HEK293 (cell line): ENCODE data around the gene TYRO3.

ENCODE experiments used
- CTCF ChIA-PET: fragments of 350-600 bp; formaldehyde crosslinking; extraction: SDS; loops from one replicate; lab custom pipeline; 2021; ENCODE audit warnings: antibody characterized with exemption; lab: Yijun Ruan, JAX
- POLR2A ChIA-PET: fragments of 300-600 bp; formaldehyde crosslinking; extraction: SDS; loops from one replicate; lab custom pipeline; 2020; ENCODE audit warnings: antibody characterized with exemption, inconsistent platforms; lab: Yijun Ruan, JAX
- H3K27ac ChIP-seq: fragments of 200-500 bp; sonication (Bioruptor generic); 2 replicates; pipeline ENCODE4 v1.5.1; 2014; ENCODE audit warnings: low read depth, low read length, control low read depth, inconsistent platforms; ENCODE audit errors: extremely low read depth
- H3K36me3 ChIP-seq, 2 experiments: fragments of 200-500 bp in 1 of 2; sonication (Bioruptor generic) in 1 of 2; 1 replicate in 1 of 2; 2 replicates in 1 of 2; pipeline ENCODE4 v1.5.1; 2014 to 2017; ENCODE audit warnings: inconsistent platforms in 2 of 2, low read length in 2 of 2; ENCODE audit not compliant: control insufficient read depth in 2 of 2, insufficient read depth in 1 of 2
- H3K4me1 ChIP-seq: fragments of 200-500 bp; sonication (Bioruptor generic); 2 replicates; pipeline ENCODE4 v1.5.1; 2014; ENCODE audit warnings: mild to moderate bottlenecking, low read length, inconsistent platforms; ENCODE audit not compliant: control insufficient read depth, insufficient read depth
- H3K4me3 ChIP-seq: 2 replicates; pipeline ENCODE4 v1.5.1; 2011; ENCODE audit warnings: low read depth, mild to moderate bottlenecking, control low read depth, low read length, moderate library complexity
- H3K9me3 ChIP-seq: fragments of 200-500 bp; sonication (Bioruptor generic); 2 replicates; pipeline ENCODE4 v1.5.1; 2014; ENCODE audit warnings: low read depth, low read length, inconsistent platforms; ENCODE audit not compliant: control insufficient read depth, insufficient read depth
- EGR2 ChIP-seq: fragments of 450-650 bp; formaldehyde crosslinking; IDR thresholded peaks from 2 replicates; pipeline ENCODE4 v1.5.1; 2016; ENCODE audit warnings: low read depth, missing biosample characterization, missing genetic modification characterization
- PRDM6 ChIP-seq: fragments of 450-650 bp; formaldehyde crosslinking; IDR thresholded peaks from 2 replicates; pipeline ENCODE4 v1.5.1; 2017; ENCODE audit warnings: missing biosample characterization, missing genetic modification characterization
- ZNF26 ChIP-seq: fragments of 450-650 bp; formaldehyde crosslinking; IDR thresholded peaks from 2 replicates; pipeline ENCODE4 v1.5.1; 2016; ENCODE audit warnings: missing biosample characterization, missing genetic modification characterization
- ZNF362 ChIP-seq: fragments of 450-650 bp; formaldehyde crosslinking; IDR thresholded peaks from 2 replicates; pipeline ENCODE4 v1.5.1; 2016; ENCODE audit warnings: missing biosample characterization, missing genetic modification characterization
- ZNF510 ChIP-seq: fragments of 450-650 bp; formaldehyde crosslinking; IDR thresholded peaks from 2 replicates; pipeline ENCODE4 v1.5.1; 2018; ENCODE audit warnings: mild to moderate bottlenecking, missing genetic modification characterization, missing biosample characterization; ENCODE audit not compliant: insufficient replicate concordance
- ZNF518A ChIP-seq: fragments of 450-650 bp; formaldehyde crosslinking; conservative IDR thresholded peaks from 2 replicates; pipeline ENCODE4 v1.5.1; 2016; ENCODE audit warnings: low read depth, missing biosample characterization, missing genetic modification characterization
- ZNF580 ChIP-seq: fragments of 450-650 bp; formaldehyde crosslinking; IDR thresholded peaks from 2 replicates; pipeline ENCODE4 v1.5.1; 2016; ENCODE audit warnings: missing biosample characterization, missing genetic modification characterization
- ZNF596 ChIP-seq: fragments of 450-650 bp; IDR thresholded peaks from 2 replicates; pipeline ENCODE4 v1.5.0; 2018; ENCODE audit warnings: missing biosample characterization, mild to moderate bottlenecking, missing genetic modification characterization, moderate library complexity
- ZNF629 ChIP-seq: fragments of 450-650 bp; formaldehyde crosslinking; IDR thresholded peaks from 2 replicates; pipeline ENCODE4 v1.5.1; 2017; ENCODE audit warnings: missing biosample characterization, missing genetic modification characterization
- ZNF664 ChIP-seq: fragments of 450-650 bp; formaldehyde crosslinking; IDR thresholded peaks from 2 replicates; pipeline ENCODE4 v1.5.1; 2016; ENCODE audit warnings: missing biosample characterization, missing genetic modification characterization
- ZSCAN4 ChIP-seq: fragments of 450-650 bp; formaldehyde crosslinking; IDR thresholded peaks from 2 replicates; pipeline ENCODE4 v1.5.1; 2017; ENCODE audit warnings: missing biosample characterization, missing genetic modification characterization

TYRO3 gene

GRCh38 chr15:41631880-41632470 lies 73.0 kb downstream of the TYRO3 start:
- POLR2A ChIA-PET: no interaction called here
- CTCF ChIA-PET: interaction anchor here (0.6 kb wide), 1 partner anchor 113 kb away, joined by 3 read pairs; no protein-coding TSS in a partner anchor
- H3K27ac ChIP-seq: 0 out of 2 replicates have a peak overlapping the region, but pooled peaks have one; percentile 16
- TF ChIP-seq EGR2 (tag by site-specific recombination) (no peak), ZNF580 (tag by site-specific recombination) (no peak), PRDM6 (0 out of 2 replicates have a peak, but pooled peaks have one; percentile 30), ZNF518A (tag by site-specific recombination) (no peak), ZNF664 (tag by site-specific recombination) (0 out of 2 replicates have a peak, but pooled peaks have one; percentile 49), ZNF629 (peak; percentile 87), ZNF596 (tag by site-specific recombination) (no peak), ZSCAN4 (tag by site-specific recombination) (no peak), ZNF510 (tag by site-specific recombination) (peak; percentile 21), ZNF362 (0 out of 2 replicates have a peak, but pooled peaks have one; percentile 29), ZNF26 (tag by site-specific recombination) (no peak)
- H3K4me3 ChIP-seq: no peak overlapping the region
- H3K9me3 ChIP-seq: no peaks in the 10 kb centered on the region
- no peaks in the 10 kb centered on the region for H3K36me3 ChIP-seq
- H3K4me1 ChIP-seq: peaks cover 29% of the 10 kb centered on the region
